ENCODE results near the gene TNFAIP1. TPM values are rescaled to one million over a fixed set of nuclear protein-coding genes. Genes with fewer than 3 reads are reported as not detected.

The TNFAIP1 gene
- total RNA-seq, 4 donors from 2014 or later = 51.5 to 81.3 (median 66.4) TPM

- Histone ChIP-seq H3K36me3 (peaks cover 38% of the 10 kb centered on the region), H3K27me3 (no peaks in the 10 kb centered on the region), H3K4me1 (peaks cover 32% of the 10 kb centered on the region), H3K9me3 (no peaks in the 10 kb centered on the region), H3K4me3 (no peak overlapping the region), H3K27ac (no peak overlapping the region)
- no peak for DNase-seq (ENCODE audit: low spot score in 2 of 2)
- TF ChIP-seq CTCF (IDR thresholded peaks at IDR 0.05) (no peak), EP300 (IDR thresholded peaks at IDR 0.05) (no peak), POLR2AphosphoS5 (IDR thresholded peaks at IDR 0.05) (no peak), POLR2A (IDR thresholded peaks at IDR 0.05) (no peak)
- WGBS = 84% methylated on average over 6 of the region's 6 CpGs
Observed at GRCh38 chr17:28331891-28332420, 3.6 kb upstream of the TNFAIP1 start.

DNA sequence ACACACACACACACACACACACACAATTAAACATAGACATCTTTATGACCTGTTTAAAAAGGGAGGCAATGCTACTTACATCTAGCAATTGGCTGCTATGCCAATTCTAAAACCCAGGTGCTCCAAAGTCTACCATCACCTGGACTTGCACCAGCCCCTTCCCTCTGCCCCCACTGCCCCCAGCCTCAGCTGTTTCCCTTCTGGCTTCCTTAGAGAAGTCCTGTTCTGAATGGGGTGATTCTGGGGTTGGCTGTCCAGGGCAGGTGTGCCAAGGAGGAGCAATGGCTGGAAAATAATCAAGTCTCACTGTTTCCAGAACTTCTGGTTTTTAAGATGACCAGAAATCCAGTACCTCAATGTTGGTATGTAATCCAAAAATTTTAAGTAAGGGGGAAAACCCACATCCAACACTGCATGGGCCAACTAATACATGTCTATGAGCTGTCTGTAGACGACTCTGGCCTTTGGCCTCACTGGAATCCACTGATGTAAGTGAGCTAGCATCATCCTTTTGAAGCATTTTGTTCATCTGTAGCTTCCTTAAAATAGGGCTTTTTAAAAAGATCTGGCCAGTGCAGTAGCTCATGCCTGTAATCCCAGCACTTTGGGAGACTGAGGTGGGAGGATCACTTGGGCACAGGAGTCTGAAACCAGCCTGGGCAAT, 2.3 kb upstream of the TNFAIP1 start:
- peaks cover 45% of the 10 kb centered on the region for H3K4me1 ChIP-seq
- TF ChIP-seq POLR2A (IDR thresholded peaks at IDR 0.05) (no peak), POLR2AphosphoS5 (IDR thresholded peaks at IDR 0.05) (no peak), CTCF (IDR thresholded peaks at IDR 0.05) (no peak), EP300 (IDR thresholded peaks at IDR 0.05) (no peak)
- no peak overlapping the region for H3K27ac ChIP-seq
- DNase-seq (ENCODE audit: low spot score in 2 of 2) = no peak
- no peak overlapping the region for H3K4me3 ChIP-seq
- no peaks in the 10 kb centered on the region for H3K27me3 ChIP-seq
- whole genome bisulfite sequencing = 82% methylated on average over 1 of the region's 1 CpG
- H3K36me3 ChIP-seq = peaks cover 30% of the 10 kb centered on the region
- no peaks in the 10 kb centered on the region for H3K9me3 ChIP-seq

GRCh38 chr17:28334171-28334570, 1.4 kb upstream of the TNFAIP1 start:
- peak overlapping the region; percentile 87 for H3K4me3 ChIP-seq
- no peaks in the 10 kb centered on the region for H3K27me3 ChIP-seq
- H3K36me3 ChIP-seq = peaks cover 21% of the 10 kb centered on the region
- H3K4me1 ChIP-seq = peaks cover 50% of the 10 kb centered on the region
- H3K9me3 ChIP-seq = no peaks in the 10 kb centered on the region
- TF ChIP-seq POLR2AphosphoS5 (IDR thresholded peaks at IDR 0.05) = no peak
- TF ChIP-seq POLR2A (IDR thresholded peaks at IDR 0.05) = no peak
- no peak for TF ChIP-seq EP300 (IDR thresholded peaks at IDR 0.05)
- no peak for TF ChIP-seq CTCF (IDR thresholded peaks at IDR 0.05)
- WGBS = 51% methylated on average over 6 of the region's 6 CpGs
- DNase-seq (ENCODE audit: low spot score in 2 of 2) = no peak
- no peak overlapping the region for H3K27ac ChIP-seq

DNA sequence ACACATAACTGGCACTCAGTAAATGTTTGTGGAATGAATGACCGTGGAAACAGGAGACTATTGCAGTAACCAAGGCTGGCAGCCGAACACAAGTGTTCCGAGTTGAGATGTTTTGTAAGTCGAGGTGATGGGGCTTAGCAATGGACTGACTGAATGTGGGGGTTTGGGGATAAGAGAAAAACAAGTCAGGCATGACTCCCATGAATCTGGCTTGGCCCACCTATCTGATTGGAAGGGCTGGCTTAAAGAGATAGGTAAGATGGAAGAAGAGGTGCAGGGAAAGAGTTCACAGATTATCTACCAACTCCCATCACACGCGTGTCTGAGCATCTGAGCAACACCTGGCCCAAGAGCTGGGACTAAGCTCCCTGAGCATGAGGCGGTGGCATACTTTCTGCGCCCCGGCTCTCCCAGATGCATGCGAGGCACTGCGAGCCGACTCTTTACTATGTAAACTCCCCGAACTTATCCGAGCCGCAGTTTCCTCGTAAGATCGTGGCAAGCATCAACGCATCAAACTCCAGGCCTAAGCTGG, 828 bp upstream of the TNFAIP1 start:
- no peaks in the 10 kb centered on the region for H3K9me3 ChIP-seq
- peaks cover 17% of the 10 kb centered on the region for H3K36me3 ChIP-seq
- no peak for DNase-seq (ENCODE audit: low spot score in 2 of 2)
- peak overlapping the region; percentile 87 for H3K4me3 ChIP-seq
- peak overlapping the region; percentile 98 for H3K27ac ChIP-seq
- no peaks in the 10 kb centered on the region for H3K27me3 ChIP-seq
- H3K4me1 ChIP-seq = peaks cover 50% of the 10 kb centered on the region
- no peak for TF ChIP-seq CTCF (IDR thresholded peaks at IDR 0.05)
- no peak for TF ChIP-seq POLR2A (IDR thresholded peaks at IDR 0.05)
- TF ChIP-seq POLR2AphosphoS5 (IDR thresholded peaks at IDR 0.05) = no peak
- TF ChIP-seq EP300 (IDR thresholded peaks at IDR 0.05) = no peak
- 13% methylated on average over 12 of the region's 18 CpGs for WGBS
